HepG2 (cell line): ENCODE measurements around the gene APOBEC3H. TPM values are rescaled to one million over a fixed set of nuclear protein-coding genes. Genes with fewer than 3 reads are reported as not detected.
"Not testable (repeated sequence)": the region's sequence is repeated elsewhere in the genome, so short reads cannot be mapped to it uniquely, and the experiment has no call there.

Experiments used
- ATAC-seq: fragments of 200-7000 bp; cut with Tn5 transposase; 3 replicates; pipeline ENCODE4 v1.9.1; 2020; ENCODE audit warnings: mild to moderate bottlenecking, moderate library complexity
- BruUV-seq: library from RNA; stranded (reverse); fragments of 400-500 nt; replicated peaks from 2 replicates; lab custom pipeline; 2021; lab: Mats Ljungman, UMichigan
- CTCF ChIA-PET: fragments of 300-600 bp; formaldehyde crosslinking; extraction: SDS; loops from one replicate; lab custom pipeline; 2021; ENCODE audit warnings: low total read pairs, inconsistent platforms, low intra/inter-chr PET ratio; lab: Yijun Ruan, JAX
- POLR2A ChIA-PET: fragments of 350-600 bp; sonication (Branson Sonifier 250); formaldehyde crosslinking; loops from one replicate; lab custom pipeline; 2020; ENCODE audit warnings: antibody characterized with exemption, inconsistent platforms; lab: Yijun Ruan, JAX
- DNase-seq: peaks from one replicate; pipeline ENCODE4 v3.0.0-alpha.2; 2015; ENCODE audit warnings: low spot score
- FAIRE-seq: peaks from 3 replicates; lab custom pipeline; 2011; peaks lifted over from hg19 to GRCh38; lab: Jason Lieb, UNC
- H2AFZ ChIP-seq: one replicate; pipeline ENCODE4 v1.6.1; 2011; ENCODE audit warnings: low read length, inconsistent platforms
- H3K27ac ChIP-seq: fragments of 300-600 bp; 3 replicates; pipeline ENCODE4 v1.8.0; 2011; ENCODE audit warnings: mixed run types, mild to moderate bottlenecking, mixed read lengths, low read length, inconsistent platforms; ENCODE audit not compliant: insufficient read depth; ENCODE audit errors: extremely low read length
- H3K27me3 ChIP-seq, 2 experiments: fragments of 200-600 bp in 1 of 2; 2 replicates in 1 of 2; 3 replicates in 1 of 2; pipeline versions ENCODE4 v1.6.0 to v1.8.0; 2011; ENCODE audit warnings: low read length in 2 of 2, mild to moderate bottlenecking in 2 of 2, moderate library complexity in 2 of 2, inconsistent platforms in 1 of 2; ENCODE audit not compliant: insufficient read depth in 2 of 2, control insufficient read depth in 1 of 2
- H3K36me3 ChIP-seq, 2 experiments: fragments of 200-600 bp in 1 of 2; replicated peaks in 1 of 2; 2 replicates in 1 of 2; 3 replicates in 1 of 2; pipeline versions ENCODE4 v1.5.1 to v1.8.0; 2011; ENCODE audit warnings: low read length in 2 of 2, inconsistent platforms in 1 of 2; ENCODE audit not compliant: insufficient read depth in 2 of 2, control insufficient read depth in 1 of 2
- H3K4me1 ChIP-seq: 2 replicates; pipeline ENCODE4 v1.5.1; 2012; ENCODE audit warnings: low read length, inconsistent platforms; ENCODE audit not compliant: insufficient read depth
- H3K4me2 ChIP-seq: 2 replicates; pipeline ENCODE4 v1.6.0; 2011; ENCODE audit warnings: low read depth, low read length, inconsistent platforms
- H3K4me3 ChIP-seq, 3 experiments: fragments of 200-600 bp in 1 of 3; sonication (generic), shearing (Covaris generic) in 1 of 3; replicated peaks in 1 of 3; 2 replicates each; pipeline ENCODE4 v1.5.1; 2011 to 2016; ENCODE audit warnings: low read length in 3 of 3, inconsistent platforms in 2 of 3, low read depth in 2 of 3, mild to moderate bottlenecking in 2 of 3, control low read depth in 1 of 3, mixed read lengths in 1 of 3; ENCODE audit not compliant: insufficient read depth in 1 of 3
- H3K79me2 ChIP-seq: one replicate; pipeline ENCODE4 v1.6.1; 2011; ENCODE audit warnings: low read length, inconsistent platforms; ENCODE audit not compliant: insufficient read depth
- H3K9ac ChIP-seq: 2 replicates; pipeline ENCODE4 v1.6.0; 2011; ENCODE audit warnings: mild to moderate bottlenecking, low read depth, low read length, inconsistent platforms; ENCODE audit not compliant: insufficient read depth
- H3K9me3 ChIP-seq: 2 replicates; pipeline ENCODE4 v1.5.1; 2012; ENCODE audit warnings: mild to moderate bottlenecking, low read length
- H4K20me1 ChIP-seq: 2 replicates; pipeline ENCODE4 v1.6.0; 2011; ENCODE audit warnings: inconsistent platforms, mild to moderate bottlenecking, low read length, moderate library complexity; ENCODE audit not compliant: insufficient read depth
- WGBS: methylation state at CpG from one replicate; pipeline ENCODE4 v1.1.6; 2017; ENCODE audit warnings: low lambda C conversion rate; 5-methylcytosine and 5-hydroxymethylcytosine counted together
- in situ Hi-C: cut with HindIII; loops from 2 replicates; pipeline ENCODE4 v1.10.0; 2017; ENCODE audit warnings: low pct_unique_long_range_greater_than_20kb; ENCODE audit not compliant: extremely low pct_ligation_motif_present
- intact Hi-C: fragments of 100-400 bp; cut with micrococcal nuclease; formaldehyde crosslinking; loops from one replicate; pipeline ENCODE4 v1.10.0; 2022; ENCODE audit not compliant: unreplicated experiment
- polyA plus RNA-seq, 8 experiments: library from polyadenylated mRNA; depleted of rRNA in 3 of 8; stranded (reverse) in 7 of 8; unstranded in 1 of 8; fragments of >200 nt; fragmentation: Illumina TruSeq in 4 of 8; extraction: Trizol in 4 of 8; gene quantifications; 2 replicates each; pipeline versions ENCODE4 v1.2.1 to v1.2.3, GENCODE V29; 2011 to 2016; ENCODE audit warnings: low read depth in 4 of 8, missing spikeins in 1 of 8, mixed read lengths in 1 of 8; ENCODE audit not compliant: insufficient read depth in 1 of 8
- total RNA-seq, 5 experiments: library from RNA; depleted of rRNA; stranded (reverse); fragments of >200 nt; fragmentation: Illumina TruSeq; extraction: Trizol; gene quantifications; 2 replicates each; pipeline ENCODE4 v1.2.3, GENCODE V29; 2016; ENCODE audit warnings: low read depth in 1 of 5

APOBEC3H gene
- total and polyA plus RNA-seq, 2 of the 13 experiments (the other 11 are each of a cell fraction or from before 2014, with no cell fraction given), result 0.18 to 0.31 TPM

DNA sequence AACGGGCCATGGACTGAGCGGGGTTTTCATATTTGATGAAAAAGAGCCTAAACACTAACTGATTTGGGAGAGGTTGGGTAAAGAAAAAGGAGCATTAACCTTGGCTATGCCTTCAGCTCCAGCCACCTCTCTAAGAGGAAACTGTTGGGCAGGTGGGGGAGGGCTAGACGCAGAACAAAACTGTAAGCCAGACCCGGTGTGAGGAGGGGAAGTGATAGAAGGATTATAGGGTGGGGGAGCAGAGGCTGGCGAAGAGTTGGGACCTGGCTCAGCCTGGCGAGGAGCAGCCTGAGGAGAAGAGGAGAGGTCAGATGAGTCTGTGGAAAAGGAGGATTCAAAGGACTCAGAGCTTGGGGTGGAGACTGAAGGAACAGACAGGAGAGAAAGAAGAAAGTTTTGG, 35.8 kb upstream of the APOBEC3H start:
- ATAC-seq, BruUV-seq: not testable (repeated sequence)
- WGBS, result 22% methylated on average over 6 of the region's 6 CpGs

DNA sequence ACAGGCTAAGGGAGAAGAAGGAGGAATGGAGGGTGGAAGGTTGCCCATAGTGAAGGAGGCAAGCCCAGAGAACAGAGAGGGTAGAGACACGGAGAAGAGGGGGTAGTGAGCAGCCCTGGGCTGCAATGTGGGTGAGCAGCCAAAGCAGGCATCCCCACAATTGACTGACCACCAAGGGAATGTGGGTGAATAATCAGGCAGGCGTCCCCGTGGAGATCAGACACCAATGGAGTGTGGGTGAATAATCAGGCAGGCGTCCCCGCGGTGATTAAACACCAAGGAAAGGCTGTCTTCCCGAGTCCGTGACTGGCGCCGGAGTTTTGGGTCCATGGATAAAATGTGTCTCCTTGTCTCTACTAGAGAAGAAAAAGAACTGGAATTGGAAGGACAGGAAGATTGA, 35.1 kb upstream of the APOBEC3H start:
- intact Hi-C loops, H3K79me2 ChIP-seq, FAIRE-seq, H3K4me2 ChIP-seq, H3K36me3 ChIP-seq, H2AFZ ChIP-seq, H3K27ac ChIP-seq, H3K4me1 ChIP-seq, BruUV-seq, H3K9me3 ChIP-seq, POLR2A ChIA-PET, ATAC-seq, H3K4me3 ChIP-seq, in situ Hi-C loops, DNase-seq, CTCF ChIA-PET, H3K9ac ChIP-seq, H4K20me1 ChIP-seq: not testable (repeated sequence)
- 52% methylated on average over 10 of the region's 10 CpGs for WGBS
- peaks cover 0 to 17% of the 10 kb centered on the region in 2 experiments; a peak in 4 of 5 replicates for H3K27me3 ChIP-seq

More for the DNA sequence above, 35.8 kb upstream of the APOBEC3H start:
- FAIRE-seq, intact Hi-C loops, DNase-seq, POLR2A ChIA-PET, H3K4me3 ChIP-seq, H3K9me3 ChIP-seq, in situ Hi-C loops, CTCF ChIA-PET, H4K20me1 ChIP-seq, H3K9ac ChIP-seq, H3K27ac ChIP-seq, H3K36me3 ChIP-seq, H2AFZ ChIP-seq, H3K4me1 ChIP-seq, H3K4me2 ChIP-seq, H3K79me2 ChIP-seq: not testable (repeated sequence)
- peaks cover 0 to 15% of the 10 kb centered on the region in 2 experiments; a peak in 3 of 5 replicates for H3K27me3 ChIP-seq

DNA sequence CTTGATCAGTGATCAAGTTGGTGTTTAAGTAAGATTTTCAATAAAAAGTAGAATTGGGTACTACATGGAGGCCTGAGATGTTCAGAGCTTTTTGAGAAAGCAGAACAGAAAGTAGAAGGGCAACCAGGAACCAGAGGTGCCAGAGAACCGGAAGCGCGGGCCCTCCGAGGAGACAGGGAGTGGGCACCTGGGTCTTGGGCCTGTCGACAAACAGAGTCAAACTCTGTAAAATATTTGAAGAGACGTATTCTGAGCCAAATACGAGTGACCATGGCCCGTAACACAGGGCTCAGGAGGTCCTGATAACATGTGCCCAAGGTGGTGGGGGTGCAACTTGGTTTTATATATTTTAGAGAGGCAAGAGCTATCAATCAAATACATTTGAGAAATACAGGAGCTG, 33.1 kb upstream of the APOBEC3H start:
- H3K27ac ChIP-seq, H3K36me3 ChIP-seq, H3K4me3 ChIP-seq, H3K9ac ChIP-seq, BruUV-seq, POLR2A ChIA-PET, H3K9me3 ChIP-seq, intact Hi-C loops, H3K79me2 ChIP-seq, in situ Hi-C loops, FAIRE-seq, H4K20me1 ChIP-seq, ATAC-seq, H2AFZ ChIP-seq, H3K4me2 ChIP-seq, H3K4me1 ChIP-seq, DNase-seq, CTCF ChIA-PET: not testable (repeated sequence)
- 57% methylated on average over 8 of the region's 8 CpGs for WGBS
- H3K27me3 ChIP-seq, result peaks cover 0 to 25% of the 10 kb centered on the region in 2 experiments; a peak in 4 of 5 replicates

DNA sequence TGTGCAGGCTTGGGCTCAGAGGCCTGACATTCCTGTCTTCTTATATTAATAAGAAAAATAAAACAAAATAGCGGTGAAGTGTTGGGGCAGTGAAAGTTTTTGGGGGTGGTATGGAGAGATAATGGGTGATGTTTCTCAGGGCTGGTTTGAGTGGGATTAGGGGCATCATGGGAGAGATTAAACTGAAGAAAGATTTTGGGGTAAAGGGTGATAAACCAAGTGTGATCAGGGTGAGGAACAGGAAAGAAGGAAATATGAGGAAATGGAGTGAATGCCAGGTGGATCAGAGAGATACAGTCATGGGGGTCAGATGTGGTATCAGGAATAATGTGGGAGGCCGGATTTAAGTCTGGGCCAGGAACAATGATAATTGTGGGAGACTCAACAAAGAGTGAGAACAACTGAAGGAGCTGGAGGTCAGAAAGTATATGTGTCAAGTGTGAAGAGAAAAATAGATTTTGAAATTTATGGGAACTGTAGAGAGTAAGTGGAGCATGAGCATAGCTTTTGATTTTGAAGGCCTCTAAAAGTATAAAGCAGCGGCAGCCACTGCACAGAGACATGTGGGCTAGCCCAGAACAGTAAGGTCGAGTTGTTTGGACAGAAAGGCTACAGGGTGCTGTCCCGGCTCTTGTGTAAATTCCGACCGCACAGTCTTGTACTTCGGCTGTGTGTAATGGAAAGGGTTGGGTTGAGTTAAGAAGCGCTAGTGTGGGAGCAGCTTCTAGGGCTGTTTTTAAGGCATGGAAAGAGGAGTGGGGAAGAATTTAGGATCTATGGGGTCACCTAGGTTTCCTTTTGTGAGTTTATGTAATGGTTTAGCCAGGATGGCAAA, 30.4 kb upstream of the APOBEC3H start:
- ATAC-seq, intact Hi-C loops, H2AFZ ChIP-seq, H3K4me2 ChIP-seq, in situ Hi-C loops, CTCF ChIA-PET, H3K9ac ChIP-seq, DNase-seq, FAIRE-seq, H3K9me3 ChIP-seq, BruUV-seq, H3K79me2 ChIP-seq, H3K36me3 ChIP-seq, H3K27ac ChIP-seq, H3K4me3 ChIP-seq, POLR2A ChIA-PET, H4K20me1 ChIP-seq: not testable (repeated sequence)
- H3K27me3 ChIP-seq, result peaks cover 0 to 14% of the 10 kb centered on the region in 2 experiments; a peak in 3 of 5 replicates
- peaks cover 10% of the 10 kb centered on the region for H3K4me1 ChIP-seq
- 63% methylated on average over 9 of the region's 9 CpGs for WGBS
